Coronary artery (tissue), 2 donors: ENCODE results near the gene PSMB2.

Experiments
- DNase-seq: peaks from one replicate; pipeline ENCODE4 v3.0.0-alpha.2; 2017; ENCODE audit warnings: low spot score
- H3K27ac ChIP-seq, 2 donors: fragments of 200-600 bp; sonication (generic); one replicate each; pipeline ENCODE4 v1.5.1; 2016 to 2019
- H3K4me3 ChIP-seq: fragments of 200-600 bp; sonication (generic); 2 replicates; pipeline ENCODE4 v1.5.1; 2016; ENCODE audit warnings: mild to moderate bottlenecking, moderate library complexity
- CTCF ChIP-seq: fragments of 200-600 bp; sonication (generic); IDR thresholded peaks from one replicate; pipeline ENCODE4 v1.5.1; 2019; ENCODE audit warnings: antibody characterized with exemption

The PSMB2 gene

GRCh38 chr1:35611655-35612054 lies 29.7 kb downstream of the PSMB2 start:
- no peak for TF ChIP-seq CTCF
- Histone ChIP-seq H3K27ac (no peak overlapping the region), H3K4me3 (no peak overlapping the region)
- no peak for DNase-seq

GRCh38 chr1:35605867-35606182 lies 35.5 kb downstream of the PSMB2 start:
- no peak for TF ChIP-seq CTCF
- no peak overlapping the region for H3K4me3 ChIP-seq
- no peak overlapping the region for H3K27ac ChIP-seq
- no peak for DNase-seq

- no peak overlapping the region for H3K4me3 ChIP-seq
- DNase-seq, result no peak
- H3K27ac ChIP-seq, result no peak overlapping the region
- no peak for TF ChIP-seq CTCF
Measured at GRCh38 chr1:35605071-35605866, 36.1 kb downstream of the PSMB2 start.

GRCh38 chr1:35603941-35604340 lies 37.4 kb downstream of the PSMB2 start:
- DNase-seq, result no peak
- Histone ChIP-seq H3K27ac (no peak overlapping the region), H3K4me3 (no peak overlapping the region)
- TF ChIP-seq CTCF, result no peak

- TF ChIP-seq CTCF, result no peak
- no peak overlapping the region for H3K27ac ChIP-seq
- H3K4me3 ChIP-seq, result no peak overlapping the region
- no peak for DNase-seq
Measured at GRCh38 chr1:35603468-35603867, 37.9 kb downstream of the PSMB2 start.

GRCh38 chr1:35600593-35600992 lies 40.7 kb downstream of the PSMB2 start:
- no peak overlapping the region for H3K4me3 ChIP-seq
- H3K27ac ChIP-seq, result no peak overlapping the region
- no peak for TF ChIP-seq CTCF
- DNase-seq, result no peak

GRCh38 chr1:35599411-35599810 lies 41.9 kb downstream of the PSMB2 start:
- no peak for DNase-seq
- H3K4me3 ChIP-seq, result no peak overlapping the region
- H3K27ac ChIP-seq, result no peak overlapping the region
- TF ChIP-seq CTCF, result no peak
